GM21825 (cell line): Measurements from ENCODE around the gene CNOT11.
"Not testable (repeated sequence)": the region's sequence is repeated elsewhere in the genome, so short reads cannot be mapped to it uniquely, and the experiment has no call there.

Experiments
- ATAC-seq: cut with Tn5 transposase; IDR thresholded peaks from one replicate; pipeline ENCODE4 v1.9.1; 2021; ENCODE audit warnings: mild to moderate bottlenecking, moderate library complexity; ENCODE audit not compliant: unreplicated experiment

The CNOT11 gene

GRCh38 chr2:101307950-101308431, 55.3 kb downstream of the CNOT11 start:
- peak; percentile 9 for ATAC-seq

GRCh38 chr2:101308432-101309210, 55.9 kb downstream of the CNOT11 start, which contains the start of gene RNF149:
TSS of gene RNF149 (minus strand) at chr2:101308701. CDS start at chr2:101308588, 113 bp downstream.
- peak; percentile 72 for ATAC-seq

- no peak for ATAC-seq
Observed at GRCh38 chr2:101310090-101310833, 57.6 kb downstream of the CNOT11 start.

- no peak for ATAC-seq
Observed at GRCh38 chr2:101310834-101311695, 58.4 kb downstream of the CNOT11 start.

DNA sequence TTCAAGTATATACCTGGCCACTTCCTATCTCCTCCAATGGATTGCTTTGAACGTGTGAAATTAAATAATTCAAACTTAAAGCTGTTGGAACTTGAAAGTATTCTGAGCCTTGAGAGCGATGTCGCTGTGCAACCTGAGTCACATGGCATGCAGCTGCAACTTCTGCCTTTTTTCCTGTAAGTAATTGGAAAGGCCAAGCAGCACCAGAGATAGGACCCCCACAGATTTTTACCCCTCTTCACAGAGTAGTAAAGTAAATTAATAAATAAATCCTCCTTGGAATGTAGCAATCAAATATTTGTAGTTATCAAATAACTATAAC, 59.0 kb downstream of the CNOT11 start:
- no peak for ATAC-seq

- not testable (repeated sequence) for ATAC-seq
Observed at GRCh38 chr2:101316568-101316967, 63.9 kb downstream of the CNOT11 start.
